Activated CD4-positive, alpha-beta memory T cell treated with anti-CD3 and anti-CD28 coated beads, Interleukin-2, amount 10 ng/mL, durations not matched to agents 7 days and 5 days (primary cell): ENCODE results near the gene SIPA1L3. TPM values are rescaled to one million over a fixed set of nuclear protein-coding genes. Genes with fewer than 3 reads are reported as not detected.

Experiments used
- CTCF ChIA-PET: fragments of 350-600 bp; sonication (Branson Sonifier 250); formaldehyde crosslinking; loops from one replicate; lab custom pipeline; 2021; ENCODE audit warnings: antibody characterized with exemption, inconsistent platforms; lab: Charles Lee
- POLR2A ChIA-PET: fragments of 350-600 bp; sonication (Branson Sonifier 250); formaldehyde crosslinking; loops from one replicate; lab custom pipeline; 2021; ENCODE audit warnings: antibody characterized with exemption; lab: Charles Lee
- DNase-seq: peaks from one replicate; pipeline ENCODE4 v3.0.0-alpha.2; 2020
- H3K27ac Mint-ChIP-seq: one replicate; pipeline ENCODE4 v1.8.0; 2021; ENCODE audit warnings: mild to moderate bottlenecking, mixed read lengths
- H3K27me3 Mint-ChIP-seq: one replicate; pipeline ENCODE4 v1.8.0; 2021; ENCODE audit warnings: mixed read lengths
- H3K36me3 Mint-ChIP-seq: one replicate; pipeline ENCODE4 v1.8.0; 2021; ENCODE audit warnings: low read depth, mixed read lengths
- H3K4me1 Mint-ChIP-seq: one replicate; pipeline ENCODE4 v1.8.0; 2021; ENCODE audit warnings: mixed read lengths
- H3K4me3 Mint-ChIP-seq: one replicate; pipeline ENCODE4 v1.8.0; 2021; ENCODE audit warnings: mild to moderate bottlenecking, mixed read lengths
- H3K9me3 Mint-ChIP-seq: one replicate; pipeline ENCODE4 v1.8.0; 2021; ENCODE audit warnings: mixed read lengths
- total RNA-seq, 2 experiments: library from RNA; stranded (reverse); gene quantifications; one replicate each; pipeline ENCODE4 v1.2.3, GENCODE V29; 2021

Gene SIPA1L3
- total RNA-seq, 2 experiments from 2014 or later = 13.6 to 15.2 TPM

DNA sequence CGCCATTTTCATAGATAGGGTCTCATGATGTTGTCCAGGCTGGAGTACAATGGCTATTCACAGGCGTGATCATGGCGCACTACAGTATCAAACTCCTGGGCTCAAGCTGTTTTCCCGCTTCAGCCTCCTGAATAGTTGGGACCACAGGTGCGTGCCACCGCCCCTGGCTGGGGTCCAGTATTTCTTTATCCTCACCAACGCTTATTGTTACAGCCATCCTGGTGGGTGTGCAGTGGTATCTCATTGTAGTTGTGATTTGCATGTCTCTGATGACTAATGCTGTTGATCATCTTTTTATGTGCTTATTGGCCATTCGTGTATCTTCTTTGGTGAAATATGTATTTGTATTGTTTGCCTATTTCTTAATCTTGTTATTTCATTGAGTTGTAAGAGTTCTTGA is 49.0 kb downstream of the SIPA1L3 start:
- Mint-ChIP-seq H3K9me3 (peaks cover 16% of the 10 kb centered on the region), H3K36me3 (no peaks in the 10 kb centered on the region), H3K27ac (no peak overlapping the region), H3K27me3 (no peaks in the 10 kb centered on the region), H3K4me1 (no peaks in the 10 kb centered on the region), H3K4me3 (no peak overlapping the region)
- ChIA-PET POLR2A (no interaction called here), CTCF (no interaction called here)
- DNase-seq = no peak

DNA sequence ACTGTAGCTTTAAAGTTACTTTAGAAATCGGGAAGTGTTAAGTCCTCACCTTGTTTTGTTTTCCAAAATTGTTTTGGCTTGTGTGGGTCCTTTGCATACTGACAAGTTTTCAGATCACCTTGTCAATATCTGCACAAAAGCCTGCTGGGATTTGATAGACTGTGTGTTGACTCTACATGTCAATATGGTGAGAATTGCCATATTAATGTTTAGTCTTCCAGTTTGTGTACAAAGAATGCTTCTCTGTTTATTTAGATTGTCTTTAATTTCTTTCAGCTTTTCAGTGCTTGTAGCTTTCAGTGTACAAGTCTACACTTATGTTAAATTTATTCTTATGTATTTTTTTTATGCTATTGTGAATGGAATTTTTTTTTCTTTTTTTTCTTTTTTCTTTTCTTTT is 50.2 kb downstream of the SIPA1L3 start:
- POLR2A ChIA-PET = no interaction called here
- CTCF ChIA-PET = no interaction called here
- no peaks in the 10 kb centered on the region for H3K36me3 Mint-ChIP-seq
- H3K4me3 Mint-ChIP-seq = no peak overlapping the region
- H3K9me3 Mint-ChIP-seq = peaks cover 22% of the 10 kb centered on the region
- no peak overlapping the region for H3K27ac Mint-ChIP-seq
- H3K27me3 Mint-ChIP-seq = no peaks in the 10 kb centered on the region
- no peaks in the 10 kb centered on the region for H3K4me1 Mint-ChIP-seq
- DNase-seq = no peak

DNA sequence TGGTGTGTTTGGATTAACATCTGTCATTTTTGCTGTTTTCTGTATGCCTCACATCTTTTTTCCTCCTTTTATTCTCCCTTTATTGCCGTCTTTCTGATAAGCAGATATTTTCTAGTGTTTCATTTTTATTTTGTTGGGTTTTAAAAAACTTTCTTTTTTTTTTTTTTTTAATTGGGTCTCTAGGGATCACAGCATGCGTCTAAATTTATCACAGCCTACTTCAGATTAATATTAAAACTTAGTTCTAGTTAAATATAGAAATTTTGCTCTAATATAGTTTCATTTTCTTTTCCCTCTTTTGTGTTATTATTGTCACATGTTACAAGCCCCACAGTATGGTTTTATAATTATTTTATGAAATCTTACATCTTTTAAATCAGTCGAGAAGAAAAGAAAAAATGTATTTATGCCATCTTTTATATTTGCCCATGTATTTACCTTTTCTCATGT is 52.7 kb downstream of the SIPA1L3 start:
- H3K4me3 Mint-ChIP-seq = no peak overlapping the region
- H3K4me1 Mint-ChIP-seq = no peaks in the 10 kb centered on the region
- POLR2A ChIA-PET = no interaction called here
- H3K27ac Mint-ChIP-seq = no peak overlapping the region
- no peak for DNase-seq
- H3K36me3 Mint-ChIP-seq = no peaks in the 10 kb centered on the region
- CTCF ChIA-PET = no interaction called here
- no peaks in the 10 kb centered on the region for H3K27me3 Mint-ChIP-seq
- peaks cover 22% of the 10 kb centered on the region for H3K9me3 Mint-ChIP-seq

DNA sequence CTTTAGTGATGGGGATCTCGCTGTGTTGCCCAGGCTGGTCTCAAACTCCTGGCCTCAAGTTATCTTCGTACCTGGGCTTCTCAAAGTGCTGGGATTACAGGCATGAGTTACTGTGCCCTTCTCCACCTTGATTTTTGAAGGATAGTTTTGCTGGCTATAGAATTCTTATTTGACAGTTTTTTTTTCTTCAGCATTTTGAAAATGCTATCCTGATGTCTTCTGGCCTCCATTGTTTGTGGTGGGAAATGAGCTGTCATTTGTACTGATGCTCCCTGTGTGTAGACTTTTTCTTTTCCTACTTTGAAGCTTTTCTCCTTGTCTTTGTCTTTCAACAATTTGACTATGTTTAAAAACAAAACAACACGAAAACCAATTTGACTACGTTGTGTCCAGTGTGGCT is 54.2 kb downstream of the SIPA1L3 start:
- no peaks in the 10 kb centered on the region for H3K4me1 Mint-ChIP-seq
- no peak for DNase-seq
- POLR2A ChIA-PET = no interaction called here
- no peak overlapping the region for H3K4me3 Mint-ChIP-seq
- H3K27ac Mint-ChIP-seq = no peak overlapping the region
- CTCF ChIA-PET = interaction anchor here (0.6 kb wide), 1 partner anchor 252 kb away, joined by 3 read pairs; no protein-coding TSS in a partner anchor
- H3K9me3 Mint-ChIP-seq = peaks cover 17% of the 10 kb centered on the region
- no peaks in the 10 kb centered on the region for H3K36me3 Mint-ChIP-seq
- H3K27me3 Mint-ChIP-seq = no peaks in the 10 kb centered on the region

DNA sequence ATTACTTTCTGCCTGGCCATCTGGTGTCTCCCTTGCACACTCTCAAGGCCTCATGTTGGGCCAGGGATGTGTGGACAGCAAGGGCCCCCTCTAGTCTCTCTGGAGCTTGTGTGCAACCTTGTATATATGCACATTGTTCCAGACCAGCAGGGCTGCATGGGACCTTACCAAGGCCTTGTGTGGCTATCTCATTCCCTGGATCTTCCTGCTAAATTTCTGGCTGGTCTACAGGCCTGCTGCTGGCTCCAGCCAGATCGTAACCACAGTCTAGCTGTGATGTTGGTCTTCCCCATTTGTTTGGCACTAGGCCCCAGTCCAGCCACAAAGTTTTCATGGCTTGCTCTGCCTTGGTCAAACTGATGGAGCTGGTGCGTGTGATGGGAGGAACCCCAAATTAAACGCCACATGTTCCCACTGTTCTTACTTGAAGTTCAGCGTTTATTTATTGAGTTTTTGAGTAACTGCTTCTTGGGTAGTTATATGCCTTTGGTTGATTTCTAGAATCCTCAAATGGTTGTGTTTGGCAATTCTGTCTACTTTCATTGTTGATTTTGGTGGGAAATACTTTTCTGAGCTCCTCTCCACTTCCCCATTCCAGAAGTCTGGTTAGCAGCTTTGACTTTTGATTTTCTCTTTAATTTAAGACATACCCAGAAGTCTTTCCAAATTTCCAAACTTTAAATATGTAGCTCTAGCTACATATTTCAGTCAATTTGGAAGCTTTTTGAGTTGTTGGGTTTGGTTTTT is 56.4 kb downstream of the SIPA1L3 start:
- ChIA-PET POLR2A (no interaction called here), CTCF (no interaction called here)
- Mint-ChIP-seq H3K4me3 (no peak overlapping the region), H3K27me3 (no peaks in the 10 kb centered on the region), H3K27ac (no peak overlapping the region), H3K36me3 (no peaks in the 10 kb centered on the region), H3K4me1 (no peaks in the 10 kb centered on the region), H3K9me3 (peaks cover 13% of the 10 kb centered on the region)
- DNase-seq = no peak

DNA sequence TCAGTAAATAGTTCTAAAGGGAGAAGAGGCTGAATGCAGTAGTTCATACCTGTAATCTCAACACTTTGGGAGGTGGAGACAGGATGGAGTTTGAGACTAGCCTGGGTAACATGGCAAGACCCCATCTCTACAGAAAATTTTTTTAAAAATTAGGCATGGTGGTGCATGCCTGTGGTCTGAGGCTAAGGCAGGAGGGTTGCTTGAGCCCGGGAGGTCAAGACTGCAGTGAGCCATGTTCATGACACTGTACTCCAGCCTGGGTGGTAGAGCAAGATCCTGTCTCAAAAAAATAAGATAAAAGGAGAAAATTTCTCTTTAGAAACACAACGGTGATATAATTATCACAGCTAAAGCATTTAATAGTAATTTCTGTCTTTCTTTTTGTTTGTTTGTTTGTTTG is 57.1 kb downstream of the SIPA1L3 start:
- ChIA-PET POLR2A (no interaction called here), CTCF (no interaction called here)
- DNase-seq = no peak
- Mint-ChIP-seq H3K4me1 (no peaks in the 10 kb centered on the region), H3K36me3 (peaks cover 3% of the 10 kb centered on the region), H3K27ac (no peak overlapping the region), H3K9me3 (peaks cover 11% of the 10 kb centered on the region), H3K4me3 (no peak overlapping the region), H3K27me3 (no peaks in the 10 kb centered on the region)

DNA sequence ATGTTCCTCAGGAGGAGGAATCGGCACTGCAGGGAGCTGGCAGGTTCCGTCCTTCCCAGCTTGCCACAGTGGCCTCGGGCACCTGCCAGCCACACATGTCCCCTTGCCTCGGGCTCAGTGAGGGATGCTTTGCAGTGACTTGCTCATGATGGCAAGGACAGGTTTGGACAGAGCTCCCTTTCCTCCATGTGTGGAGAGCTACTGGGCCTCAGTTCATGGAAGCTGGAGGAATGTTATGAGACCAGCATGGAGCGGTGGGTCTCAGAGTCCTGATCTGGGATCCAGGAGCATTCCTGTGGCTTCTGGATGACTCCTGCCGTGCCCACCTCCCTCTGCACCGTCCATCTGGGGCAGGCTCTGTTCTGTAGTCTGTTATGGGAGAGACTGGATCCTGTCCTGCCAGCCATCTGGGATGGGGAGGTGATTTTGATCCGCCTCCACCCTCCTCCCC is 59.2 kb downstream of the SIPA1L3 start:
- no peak overlapping the region for H3K4me3 Mint-ChIP-seq
- no peaks in the 10 kb centered on the region for H3K4me1 Mint-ChIP-seq
- no peak for DNase-seq
- H3K27ac Mint-ChIP-seq = no peak overlapping the region
- CTCF ChIA-PET = no interaction called here
- peaks cover 5% of the 10 kb centered on the region for H3K36me3 Mint-ChIP-seq
- H3K9me3 Mint-ChIP-seq = peaks cover 18% of the 10 kb centered on the region
- no peaks in the 10 kb centered on the region for H3K27me3 Mint-ChIP-seq
- POLR2A ChIA-PET = no interaction called here

DNA sequence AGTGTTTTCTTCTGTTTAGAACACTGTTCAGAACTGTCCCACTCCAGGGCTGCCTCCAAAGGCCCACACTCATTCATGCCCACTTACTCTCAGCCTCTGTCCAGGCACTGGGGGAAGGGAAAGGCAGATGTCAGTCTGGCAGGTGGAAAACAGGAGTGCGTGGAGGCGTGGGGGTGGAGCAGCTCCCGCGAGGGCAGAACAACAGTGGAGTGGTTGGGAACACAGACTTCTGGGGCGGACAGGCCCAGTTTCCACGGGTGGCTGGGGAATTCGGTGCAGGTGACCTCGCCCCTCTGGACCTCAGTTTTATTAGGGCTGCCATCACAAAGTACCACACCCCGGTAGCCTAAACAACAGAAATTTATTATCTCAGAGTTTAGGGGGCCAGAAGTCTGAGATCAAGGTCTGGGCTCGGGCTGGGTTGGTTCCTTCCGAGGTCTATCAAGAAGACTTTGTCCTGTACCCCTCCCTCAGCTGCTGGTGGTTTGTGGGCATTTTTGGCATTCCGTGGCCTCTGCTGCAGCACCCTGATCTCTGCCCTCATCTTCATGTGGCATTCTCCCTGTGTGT is 59.7 kb downstream of the SIPA1L3 start:
- Mint-ChIP-seq H3K36me3 (peaks cover 7% of the 10 kb centered on the region), H3K27me3 (no peaks in the 10 kb centered on the region), H3K4me1 (no peaks in the 10 kb centered on the region), H3K27ac (no peak overlapping the region), H3K4me3 (no peak overlapping the region), H3K9me3 (peaks cover 16% of the 10 kb centered on the region)
- CTCF ChIA-PET = no interaction called here
- POLR2A ChIA-PET = no interaction called here
- DNase-seq = no peak

DNA sequence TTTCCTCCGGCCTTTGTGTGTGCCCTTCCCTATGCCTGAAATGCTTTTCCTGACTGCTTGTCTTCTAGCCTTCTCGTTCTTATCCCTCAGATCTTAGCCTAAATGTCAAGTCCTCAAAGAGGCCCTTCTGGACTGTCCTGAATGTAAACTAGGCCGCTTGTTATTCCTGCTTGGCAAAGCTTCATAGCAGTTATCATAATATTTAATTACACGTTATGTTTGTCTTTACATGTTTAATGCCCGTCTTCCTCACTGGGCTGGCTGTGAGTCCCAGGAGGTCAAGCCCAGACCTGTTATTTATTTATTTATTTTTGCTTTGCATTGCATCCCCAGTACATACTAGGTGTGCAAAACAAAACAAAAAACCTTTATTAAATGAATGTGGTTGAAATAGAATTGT is 62.7 kb downstream of the SIPA1L3 start:
- Mint-ChIP-seq H3K9me3 (peaks cover 25% of the 10 kb centered on the region), H3K4me3 (no peak overlapping the region), H3K4me1 (no peaks in the 10 kb centered on the region), H3K27me3 (no peaks in the 10 kb centered on the region), H3K36me3 (peaks cover 11% of the 10 kb centered on the region), H3K27ac (no peak overlapping the region)
- DNase-seq = no peak
- POLR2A ChIA-PET = no interaction called here
- CTCF ChIA-PET = no interaction called here

DNA sequence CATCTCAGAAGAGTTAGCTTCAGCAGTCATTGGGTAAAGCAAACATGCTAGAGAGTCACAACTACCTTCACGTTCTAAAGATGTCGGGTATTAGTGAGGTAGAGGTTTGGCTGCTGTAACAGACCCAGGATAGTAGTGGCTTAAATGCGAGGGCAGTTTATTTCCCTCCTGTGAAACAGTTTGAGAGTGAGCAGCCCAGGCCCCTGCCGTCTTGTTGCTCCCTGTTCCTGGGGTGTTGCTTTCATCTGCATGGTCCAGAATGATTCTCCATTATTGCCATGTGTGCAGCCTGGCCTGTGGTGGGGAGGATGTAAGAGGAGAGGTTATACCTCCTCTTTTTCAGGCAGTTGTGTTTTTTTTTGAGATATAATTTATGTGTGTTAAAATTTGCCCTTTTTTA is 63.7 kb downstream of the SIPA1L3 start:
- no peaks in the 10 kb centered on the region for H3K4me1 Mint-ChIP-seq
- POLR2A ChIA-PET = no interaction called here
- DNase-seq = no peak
- CTCF ChIA-PET = no interaction called here
- H3K36me3 Mint-ChIP-seq = peaks cover 11% of the 10 kb centered on the region
- H3K27ac Mint-ChIP-seq = no peak overlapping the region
- no peaks in the 10 kb centered on the region for H3K27me3 Mint-ChIP-seq
- H3K9me3 Mint-ChIP-seq = peaks cover 25% of the 10 kb centered on the region
- H3K4me3 Mint-ChIP-seq = no peak overlapping the region

DNA sequence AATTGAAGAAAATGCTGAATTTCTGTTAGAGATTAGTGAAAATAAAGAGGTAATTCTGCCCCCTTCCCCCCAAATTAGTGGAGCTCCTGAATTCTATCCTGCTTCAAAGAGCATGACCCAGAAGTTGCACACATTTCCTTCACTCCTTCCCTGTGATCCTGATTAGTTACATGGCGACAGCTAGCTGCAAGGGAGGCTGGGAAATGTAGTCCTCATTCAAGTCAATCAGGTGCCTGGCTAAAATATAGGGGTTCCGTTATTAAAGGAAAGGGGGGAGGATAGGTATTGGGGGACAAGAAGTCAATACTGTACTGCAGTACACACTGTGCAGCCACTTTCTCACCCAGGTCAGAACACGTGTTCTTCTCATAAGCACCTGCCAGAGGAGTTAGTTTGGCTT is 65.8 kb downstream of the SIPA1L3 start:
- Mint-ChIP-seq H3K27ac (no peak overlapping the region), H3K9me3 (peaks cover 25% of the 10 kb centered on the region), H3K27me3 (no peaks in the 10 kb centered on the region), H3K4me1 (no peaks in the 10 kb centered on the region), H3K4me3 (no peak overlapping the region), H3K36me3 (peaks cover 11% of the 10 kb centered on the region)
- DNase-seq = no peak
- ChIA-PET CTCF (no interaction called here), POLR2A (no interaction called here)

DNA sequence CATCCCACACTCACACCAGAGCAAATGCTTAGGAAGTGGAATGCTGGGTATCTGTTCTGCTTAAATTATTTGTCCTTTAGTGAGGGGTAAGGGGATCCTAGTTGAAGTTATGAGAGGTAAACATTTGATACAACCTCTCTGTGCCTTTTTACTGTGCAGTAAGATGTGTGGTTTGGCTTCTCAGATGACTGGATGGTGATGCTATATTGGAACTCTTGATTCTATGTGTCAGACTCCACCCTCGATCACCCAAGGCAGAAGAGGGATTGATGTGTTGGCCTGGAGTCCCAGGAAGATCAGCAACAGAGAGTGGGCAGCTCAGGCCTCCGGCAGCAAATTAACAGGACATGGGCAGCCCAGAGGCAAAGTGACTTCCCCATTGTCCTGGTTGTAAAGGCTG is 66.7 kb downstream of the SIPA1L3 start:
- POLR2A ChIA-PET = no interaction called here
- CTCF ChIA-PET = no interaction called here
- H3K27ac Mint-ChIP-seq = no peak overlapping the region
- peaks cover 23% of the 10 kb centered on the region for H3K9me3 Mint-ChIP-seq
- H3K36me3 Mint-ChIP-seq = peaks cover 9% of the 10 kb centered on the region
- no peaks in the 10 kb centered on the region for H3K4me1 Mint-ChIP-seq
- H3K27me3 Mint-ChIP-seq = no peaks in the 10 kb centered on the region
- H3K4me3 Mint-ChIP-seq = no peak overlapping the region
- no peak for DNase-seq

DNA sequence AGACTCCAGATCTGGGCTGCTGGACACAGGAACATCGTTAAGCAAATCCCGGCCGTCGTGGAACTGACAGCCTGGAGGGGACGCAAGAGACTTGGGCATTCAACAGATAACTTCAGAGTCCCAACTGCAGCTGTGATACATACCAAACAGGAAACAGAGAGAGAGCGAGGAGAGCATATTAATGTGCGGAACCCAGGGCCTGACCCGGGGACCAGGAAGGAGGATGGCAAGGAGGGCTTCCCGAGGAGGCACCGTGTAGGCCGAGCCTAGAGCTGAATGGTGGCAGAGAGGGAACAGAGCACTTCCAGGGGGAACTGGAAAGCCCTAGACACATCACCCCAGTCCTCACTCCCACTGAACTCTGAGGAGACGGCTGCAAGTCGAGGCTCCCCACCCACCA is 68.1 kb downstream of the SIPA1L3 start:
- peaks cover 8% of the 10 kb centered on the region for H3K36me3 Mint-ChIP-seq
- POLR2A ChIA-PET = no interaction called here
- no peaks in the 10 kb centered on the region for H3K4me1 Mint-ChIP-seq
- H3K9me3 Mint-ChIP-seq = peaks cover 19% of the 10 kb centered on the region
- no peaks in the 10 kb centered on the region for H3K27me3 Mint-ChIP-seq
- CTCF ChIA-PET = no interaction called here
- H3K27ac Mint-ChIP-seq = no peak overlapping the region
- no peak for DNase-seq
- H3K4me3 Mint-ChIP-seq = no peak overlapping the region
